ENCODE measurements around the gene ZNF736. TPM values are rescaled to one million over a fixed set of nuclear protein-coding genes. Genes with fewer than 3 reads are reported as not detected.
"Not testable (repeated sequence)": the region's sequence is repeated elsewhere in the genome, so short reads cannot be mapped to it uniquely, and the experiment has no call there.

The ZNF736 gene
- 11.3 TPM for total RNA-seq

DNA sequence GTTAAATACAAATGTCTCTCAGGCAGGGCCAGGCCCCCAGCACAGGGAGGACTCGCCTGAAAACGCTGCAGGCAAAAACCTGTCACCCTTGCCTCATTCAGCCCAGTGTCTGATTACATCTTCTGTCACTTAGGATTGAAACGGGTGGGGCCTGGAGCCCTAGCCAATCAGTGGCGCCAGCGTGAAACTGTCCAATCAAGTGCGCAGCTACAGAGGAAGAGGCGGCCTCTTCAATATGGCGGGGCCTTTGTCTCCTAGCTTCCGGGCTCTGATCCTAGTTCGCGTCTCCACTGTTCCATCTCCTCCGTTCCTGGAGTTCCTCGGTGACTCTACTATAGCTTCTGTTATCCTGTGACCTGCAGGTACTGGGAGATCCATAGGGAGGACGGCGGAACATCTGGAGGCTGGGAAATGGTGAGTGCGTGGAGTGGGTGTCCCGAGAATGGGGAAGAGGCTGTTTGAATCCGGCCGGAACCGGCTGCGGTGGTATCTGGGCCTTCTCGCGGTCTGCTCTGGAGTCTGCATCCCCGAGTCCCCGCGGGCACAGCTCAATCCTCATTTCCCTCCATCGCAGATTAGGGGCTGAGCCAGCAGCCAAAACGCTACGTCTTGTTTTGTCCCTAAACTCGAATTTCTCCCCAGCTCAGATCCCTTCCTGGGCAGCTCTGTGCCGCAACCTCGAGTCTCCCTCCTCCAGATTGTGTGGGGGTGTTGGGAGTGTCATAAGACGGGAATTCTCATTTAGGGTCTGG, at the start of gene ZNF736:
Gene ZNF736 (plus strand): TSS at position 222 of the 752 bp plus-strand sequence. CDS start 190 bp downstream, at position 412.
- intact Hi-C loops (cut with DNase I), result no loop called here
- H3K4me1 ChIP-seq, result peaks cover 30% of the 10 kb centered on the region
- H3K4me3 ChIP-seq, result peak within 1 kb of the TSS; percentile 51 to 74
- H3K9me3 ChIP-seq, result no peaks in the 10 kb centered on the region
- DNase-seq (ENCODE audit: extremely low spot score in 2 of 2), result peak in 1 of 2 donors; percentile 95
- no peaks in the 10 kb centered on the region for H3K27me3 ChIP-seq
- TF ChIP-seq POLR2AphosphoS5 (IDR thresholded peaks at IDR 0.05; ENCODE audit: insufficient read depth in 1 of 2, low read depth in 1 of 2) (peak; percentile 77 to 91), POLR2A (IDR thresholded peaks at IDR 0.05) (peak in 1 of 2 donors; percentile 16)
- TF ChIP-seq, protein P1, sequence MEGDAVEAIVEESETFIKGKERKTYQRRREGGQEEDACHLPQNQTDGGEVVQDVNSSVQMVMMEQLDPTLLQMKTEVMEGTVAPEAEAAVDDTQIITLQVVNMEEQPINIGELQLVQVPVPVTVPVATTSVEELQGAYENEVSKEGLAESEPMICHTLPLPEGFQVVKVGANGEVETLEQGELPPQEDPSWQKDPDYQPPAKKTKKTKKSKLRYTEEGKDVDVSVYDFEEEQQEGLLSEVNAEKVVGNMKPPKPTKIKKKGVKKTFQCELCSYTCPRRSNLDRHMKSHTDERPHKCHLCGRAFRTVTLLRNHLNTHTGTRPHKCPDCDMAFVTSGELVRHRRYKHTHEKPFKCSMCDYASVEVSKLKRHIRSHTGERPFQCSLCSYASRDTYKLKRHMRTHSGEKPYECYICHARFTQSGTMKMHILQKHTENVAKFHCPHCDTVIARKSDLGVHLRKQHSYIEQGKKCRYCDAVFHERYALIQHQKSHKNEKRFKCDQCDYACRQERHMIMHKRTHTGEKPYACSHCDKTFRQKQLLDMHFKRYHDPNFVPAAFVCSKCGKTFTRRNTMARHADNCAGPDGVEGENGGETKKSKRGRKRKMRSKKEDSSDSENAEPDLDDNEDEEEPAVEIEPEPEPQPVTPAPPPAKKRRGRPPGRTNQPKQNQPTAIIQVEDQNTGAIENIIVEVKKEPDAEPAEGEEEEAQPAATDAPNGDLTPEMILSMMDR (IDR thresholded peaks at IDR 0.05), result no peak
- H3K27ac ChIP-seq, result peak within 1 kb of the TSS; percentile 71
- H3K36me3 ChIP-seq, result no peaks in the 10 kb centered on the region

DNA sequence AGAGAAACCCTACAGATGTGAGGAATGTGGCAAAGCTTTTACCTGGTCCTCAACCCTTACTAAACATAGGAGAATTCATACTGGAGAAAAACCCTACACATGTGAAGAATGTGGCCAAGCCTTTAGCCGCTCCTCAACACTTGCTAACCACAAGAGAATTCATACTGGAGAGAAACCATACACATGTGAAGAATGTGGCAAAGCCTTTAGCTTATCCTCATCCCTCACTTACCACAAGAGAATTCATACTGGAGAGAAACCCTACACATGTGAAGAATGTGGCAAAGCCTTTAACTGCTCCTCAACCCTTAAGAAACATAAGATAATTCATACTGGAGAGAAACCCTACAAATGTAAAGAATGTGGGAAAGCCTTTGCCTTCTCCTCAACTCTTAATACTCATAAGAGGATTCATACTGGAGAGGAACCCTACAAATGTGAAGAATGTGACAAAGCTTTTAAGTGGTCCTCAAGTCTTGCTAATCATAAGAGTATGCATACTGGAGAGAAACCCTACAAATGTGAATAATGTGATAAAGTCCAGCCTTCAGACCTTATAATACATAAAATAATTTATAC, 47.3 kb upstream of the ZNF736 start:
- Histone ChIP-seq H3K27ac (no peak overlapping the region), H3K4me3 (no peak overlapping the region), H3K27me3 (no peaks in the 10 kb centered on the region), H3K36me3 (no peaks in the 10 kb centered on the region), H3K4me1 (no peaks in the 10 kb centered on the region), H3K9me3 (no peaks in the 10 kb centered on the region)
- no peak for TF ChIP-seq POLR2AphosphoS5 (IDR thresholded peaks at IDR 0.05; ENCODE audit: insufficient read depth in 1 of 2, low read depth in 1 of 2)
- TF ChIP-seq, protein P1 (IDR thresholded peaks at IDR 0.05), result no peak
- no peak for TF ChIP-seq POLR2A (IDR thresholded peaks at IDR 0.05)
- no peak for DNase-seq (ENCODE audit: extremely low spot score in 2 of 2)
- intact Hi-C loops (cut with DNase I), result no loop called here

DNA sequence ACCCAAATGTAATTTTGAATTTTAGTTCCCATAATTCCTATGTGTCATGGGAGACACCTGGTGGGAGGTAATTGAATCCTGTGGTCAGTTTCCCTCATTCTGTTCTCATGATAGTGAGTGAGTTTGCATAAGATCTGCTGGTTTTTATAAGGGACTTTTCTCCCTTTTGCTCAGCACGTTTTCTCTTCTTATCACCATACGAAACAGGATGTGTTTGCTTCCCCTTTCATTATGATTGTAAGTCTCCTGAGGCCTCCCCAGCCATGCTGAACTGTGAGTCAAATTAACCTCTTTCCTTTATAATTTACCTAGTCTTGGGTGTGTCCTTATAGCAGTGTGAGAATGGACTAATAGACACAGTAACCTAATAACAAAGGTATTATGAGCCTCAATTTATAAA, 36.1 kb upstream of the ZNF736 start:
- TF ChIP-seq, protein P1 (IDR thresholded peaks at IDR 0.05), result no peak
- TF ChIP-seq POLR2A (IDR thresholded peaks at IDR 0.05), result no peak
- TF ChIP-seq POLR2AphosphoS5 (IDR thresholded peaks at IDR 0.05; ENCODE audit: insufficient read depth in 1 of 2, low read depth in 1 of 2), result no peak
- intact Hi-C loops (cut with DNase I), result no loop called here
- no peaks in the 10 kb centered on the region for H3K9me3 ChIP-seq
- no peaks in the 10 kb centered on the region for H3K36me3 ChIP-seq
- no peak overlapping the region for H3K4me3 ChIP-seq
- no peak for DNase-seq (ENCODE audit: extremely low spot score in 2 of 2)
- H3K4me1 ChIP-seq, result no peaks in the 10 kb centered on the region
- no peaks in the 10 kb centered on the region for H3K27me3 ChIP-seq
- H3K27ac ChIP-seq, result no peak overlapping the region

DNA sequence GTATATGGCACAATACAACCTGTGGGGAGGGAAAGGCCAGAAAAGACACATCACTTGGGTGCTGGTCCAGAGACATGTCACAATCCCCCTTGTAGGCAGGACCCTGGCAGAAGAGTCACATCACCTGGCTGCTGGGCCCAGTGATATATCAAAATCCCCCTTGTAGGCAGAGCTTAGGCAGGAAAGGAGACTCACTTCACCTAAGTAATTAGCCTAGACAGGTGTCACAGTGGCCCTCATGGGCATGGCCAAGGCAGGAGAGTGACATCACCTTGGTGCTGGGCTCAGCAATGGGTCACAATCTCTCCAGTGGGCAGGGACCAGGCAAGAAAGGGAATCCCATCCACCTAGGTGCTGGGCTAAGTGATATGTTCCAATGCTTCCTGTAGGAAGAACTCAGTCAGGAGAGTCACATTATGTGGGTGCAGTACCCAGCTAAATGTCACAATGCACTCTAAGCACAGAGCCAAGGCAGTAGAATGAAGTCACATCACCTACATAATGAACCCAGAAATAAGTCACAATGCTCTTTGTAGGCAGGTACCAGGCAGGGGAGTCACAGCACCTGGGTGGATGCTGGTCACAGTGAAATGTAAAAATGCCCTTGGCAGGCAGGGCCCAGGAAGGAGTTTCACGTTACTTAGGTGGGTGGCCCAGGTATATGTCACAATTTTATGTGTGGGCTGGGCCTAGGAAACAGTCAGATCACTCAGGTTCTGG, 18.9 kb upstream of the ZNF736 start:
- no peak overlapping the region for H3K4me3 ChIP-seq
- H3K36me3 ChIP-seq, result no peaks in the 10 kb centered on the region
- H3K9me3 ChIP-seq, result no peaks in the 10 kb centered on the region
- H3K27ac ChIP-seq, result no peak overlapping the region
- H3K4me1 ChIP-seq, result no peaks in the 10 kb centered on the region
- no peak for TF ChIP-seq POLR2A (IDR thresholded peaks at IDR 0.05)
- TF ChIP-seq POLR2AphosphoS5 (IDR thresholded peaks at IDR 0.05; ENCODE audit: insufficient read depth in 1 of 2, low read depth in 1 of 2), result no peak
- TF ChIP-seq, protein P1 (IDR thresholded peaks at IDR 0.05), result no peak
- intact Hi-C loops (cut with DNase I), result no loop called here
- no peaks in the 10 kb centered on the region for H3K27me3 ChIP-seq
- DNase-seq (ENCODE audit: extremely low spot score in 2 of 2), result no peak

DNA sequence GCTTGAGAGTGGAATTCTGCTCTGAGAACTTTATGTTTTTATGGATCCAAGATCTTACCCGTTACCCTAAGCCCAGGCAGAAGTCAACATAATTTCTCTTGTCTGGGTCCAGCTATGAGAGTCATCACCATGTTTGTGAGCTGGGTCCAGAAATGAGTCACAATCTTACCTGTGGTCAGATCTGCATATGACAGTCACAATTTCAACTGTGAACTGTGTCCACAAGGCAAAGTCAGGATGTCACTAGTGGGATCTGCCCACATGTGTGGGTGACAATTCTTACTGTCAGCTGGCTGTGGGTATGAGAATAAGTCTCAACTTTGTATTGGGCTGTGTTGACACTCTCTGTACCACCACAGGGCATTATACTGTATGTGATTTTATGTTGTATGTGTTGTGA, 16.3 kb upstream of the ZNF736 start:
- H3K4me3 ChIP-seq; H3K9me3 ChIP-seq; H3K27ac ChIP-seq; H3K27me3 ChIP-seq; H3K4me1 ChIP-seq; intact Hi-C loops (cut with DNase I); DNase-seq (ENCODE audit: extremely low spot score in 2 of 2); H3K36me3 ChIP-seq: not testable (repeated sequence)

Measured in vagina (tissue), 2 donors.